Mesothelial cell of epicardium (in vitro differentiated cells): ENCODE results near the gene OGFOD2. TPM values are rescaled to one million over a fixed set of nuclear protein-coding genes. Genes with fewer than 3 reads are reported as not detected.

Experiments
- DNase-seq, 2 experiments: peaks; one replicate each; pipeline ENCODE4 v3.0.0; 2021; ENCODE audit warnings: low spot score in 2 of 2; ENCODE audit not compliant: unreplicated experiment in 2 of 2
- H3K27ac Mint-ChIP-seq: 2 replicates; pipeline ENCODE4 v1.8.0; 2021; ENCODE audit warnings: mixed read lengths
- H3K27me3 Mint-ChIP-seq: 2 replicates; pipeline ENCODE4 v1.8.0; 2021; ENCODE audit warnings: low read depth, mixed read lengths
- H3K36me3 Mint-ChIP-seq: 2 replicates; pipeline ENCODE4 v1.8.0; 2021; ENCODE audit warnings: mixed read lengths
- H3K4me1 Mint-ChIP-seq: 2 replicates; pipeline ENCODE4 v1.8.0; 2021; ENCODE audit warnings: mixed read lengths
- H3K4me3 Mint-ChIP-seq: 2 replicates; pipeline ENCODE4 v1.8.0; 2021; ENCODE audit warnings: mild to moderate bottlenecking, moderate library complexity, mixed read lengths
- H3K9me3 Mint-ChIP-seq: 2 replicates; pipeline ENCODE4 v1.8.0; 2021; ENCODE audit warnings: mixed read lengths
- total RNA-seq: library from RNA; stranded (reverse); gene quantifications from 3 replicates; pipeline ENCODE4 v1.2.1, GENCODE V29; 2021
- TF ChIP-seq, protein P1 (sequence below): fragments of 200-600 bp; sonication (generic); IDR thresholded peaks from one replicate; pipeline ENCODE4 v1.5.0; 2021; ENCODE audit warnings: antibody characterized with exemption; ENCODE audit not compliant: unreplicated experiment

OGFOD2 gene
- total RNA-seq, 1 donor from 2014 or later = 15.0 TPM

DNA sequence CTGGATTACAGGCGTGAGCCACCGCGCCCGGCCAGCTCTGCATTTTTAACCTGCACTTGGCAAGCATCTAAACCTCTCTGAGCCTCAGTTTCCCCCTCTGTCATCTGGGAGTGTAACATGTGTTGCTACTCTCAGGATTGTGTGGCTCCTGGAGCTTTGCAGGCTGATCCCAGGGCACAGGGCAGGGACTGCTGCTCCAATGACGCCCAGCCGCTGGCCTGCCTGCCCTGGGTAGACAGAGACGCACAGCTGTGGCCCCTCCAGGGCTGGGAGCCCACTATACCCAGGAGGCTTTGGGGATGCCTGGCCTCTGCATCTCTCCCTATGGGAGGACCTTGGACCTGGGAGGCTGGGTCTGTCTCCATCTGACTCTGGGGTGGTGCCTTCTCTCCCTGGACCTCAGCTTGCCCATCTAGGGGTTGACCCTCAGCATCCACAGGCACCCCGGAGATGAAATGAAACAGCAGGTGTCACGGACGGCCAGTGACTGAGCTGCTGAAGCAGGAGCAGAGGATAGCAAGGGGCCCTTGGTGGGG, 19.2 kb downstream of the OGFOD2 start:
- Mint-ChIP-seq H3K27me3 (no peaks in the 10 kb centered on the region), H3K4me3 (no peak overlapping the region), H3K36me3 (no peaks in the 10 kb centered on the region), H3K27ac (no peak overlapping the region), H3K4me1 (no peaks in the 10 kb centered on the region), H3K9me3 (no peaks in the 10 kb centered on the region)
- no peak for DNase-seq
- TF ChIP-seq, protein P1, sequence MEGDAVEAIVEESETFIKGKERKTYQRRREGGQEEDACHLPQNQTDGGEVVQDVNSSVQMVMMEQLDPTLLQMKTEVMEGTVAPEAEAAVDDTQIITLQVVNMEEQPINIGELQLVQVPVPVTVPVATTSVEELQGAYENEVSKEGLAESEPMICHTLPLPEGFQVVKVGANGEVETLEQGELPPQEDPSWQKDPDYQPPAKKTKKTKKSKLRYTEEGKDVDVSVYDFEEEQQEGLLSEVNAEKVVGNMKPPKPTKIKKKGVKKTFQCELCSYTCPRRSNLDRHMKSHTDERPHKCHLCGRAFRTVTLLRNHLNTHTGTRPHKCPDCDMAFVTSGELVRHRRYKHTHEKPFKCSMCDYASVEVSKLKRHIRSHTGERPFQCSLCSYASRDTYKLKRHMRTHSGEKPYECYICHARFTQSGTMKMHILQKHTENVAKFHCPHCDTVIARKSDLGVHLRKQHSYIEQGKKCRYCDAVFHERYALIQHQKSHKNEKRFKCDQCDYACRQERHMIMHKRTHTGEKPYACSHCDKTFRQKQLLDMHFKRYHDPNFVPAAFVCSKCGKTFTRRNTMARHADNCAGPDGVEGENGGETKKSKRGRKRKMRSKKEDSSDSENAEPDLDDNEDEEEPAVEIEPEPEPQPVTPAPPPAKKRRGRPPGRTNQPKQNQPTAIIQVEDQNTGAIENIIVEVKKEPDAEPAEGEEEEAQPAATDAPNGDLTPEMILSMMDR = no peak

DNA sequence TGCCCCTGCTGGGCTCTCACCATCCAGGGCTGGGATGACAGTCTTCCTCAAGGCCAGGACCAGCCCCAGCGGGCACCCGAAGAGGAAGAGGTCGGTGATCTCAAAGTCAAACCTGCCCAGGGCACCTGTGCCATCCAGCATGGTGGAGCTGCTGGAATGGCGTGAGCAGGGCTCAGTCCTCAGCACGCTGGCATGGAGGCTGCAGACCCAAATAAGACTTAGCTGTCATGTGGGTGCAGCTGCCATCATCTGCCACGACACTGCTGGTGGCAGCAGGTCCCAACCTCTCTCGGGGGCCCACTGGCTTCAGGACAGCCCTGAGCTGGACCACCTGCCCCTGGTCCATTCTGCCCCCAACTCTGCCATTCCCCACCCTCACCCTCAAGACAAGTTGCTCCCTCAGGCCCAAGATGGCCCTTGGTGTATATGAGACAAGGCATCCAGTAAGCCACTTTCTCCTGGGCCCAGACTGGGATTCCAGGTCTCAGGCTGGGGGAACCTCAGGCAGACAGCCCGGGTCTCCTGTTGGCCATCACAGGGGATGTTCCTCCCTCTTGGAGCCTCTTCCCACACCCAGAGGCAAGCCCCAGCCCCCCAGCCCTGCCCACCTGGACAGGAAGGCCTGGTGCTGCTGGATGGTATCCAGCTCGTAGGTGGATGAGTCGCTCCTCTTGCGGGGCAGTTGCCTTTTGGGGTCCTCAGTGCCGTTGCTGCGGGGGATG, 19.9 kb downstream of the OGFOD2 start:
- H3K36me3 Mint-ChIP-seq = no peaks in the 10 kb centered on the region
- H3K9me3 Mint-ChIP-seq = no peaks in the 10 kb centered on the region
- no peaks in the 10 kb centered on the region for H3K27me3 Mint-ChIP-seq
- no peak overlapping the region for H3K27ac Mint-ChIP-seq
- no peaks in the 10 kb centered on the region for H3K4me1 Mint-ChIP-seq
- TF ChIP-seq, protein P1 = no peak
- DNase-seq = no peak
- H3K4me3 Mint-ChIP-seq = no peak overlapping the region

DNA sequence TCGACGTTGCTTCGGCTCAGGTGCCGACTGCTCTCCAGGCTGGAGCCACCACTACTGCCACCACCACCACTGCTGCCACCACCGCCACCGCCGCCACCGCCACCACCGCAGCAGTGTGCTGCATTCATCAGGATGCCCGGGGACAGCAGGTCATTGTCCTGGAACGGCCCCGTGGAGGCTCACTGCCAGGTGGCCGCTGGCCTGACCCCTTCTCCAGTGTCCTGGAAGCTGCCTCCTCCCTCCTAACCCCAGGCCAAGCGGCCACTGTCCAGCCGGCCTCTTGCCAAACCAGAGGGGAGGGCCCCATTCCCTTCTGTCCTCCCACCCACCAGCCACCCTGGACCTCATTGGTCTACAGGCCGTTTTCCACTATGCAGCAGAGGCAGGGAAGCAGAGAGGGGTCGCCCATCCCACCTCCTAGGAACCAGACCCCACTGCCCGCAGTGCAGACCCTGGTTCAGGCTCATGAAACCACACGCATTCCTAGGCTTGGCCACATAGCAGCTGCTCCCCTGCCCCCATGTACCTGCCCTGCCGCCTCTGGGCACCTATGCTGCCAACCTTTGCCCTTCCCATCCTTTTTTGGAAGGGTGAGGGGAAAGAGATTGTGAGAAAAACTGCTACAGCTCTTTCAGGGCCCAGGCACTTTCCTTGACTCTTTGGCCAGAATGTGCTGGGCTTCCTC, 20.6 kb downstream of the OGFOD2 start:
- Mint-ChIP-seq H3K4me1 (peaks cover 5% of the 10 kb centered on the region), H3K4me3 (no peak overlapping the region)

DNA sequence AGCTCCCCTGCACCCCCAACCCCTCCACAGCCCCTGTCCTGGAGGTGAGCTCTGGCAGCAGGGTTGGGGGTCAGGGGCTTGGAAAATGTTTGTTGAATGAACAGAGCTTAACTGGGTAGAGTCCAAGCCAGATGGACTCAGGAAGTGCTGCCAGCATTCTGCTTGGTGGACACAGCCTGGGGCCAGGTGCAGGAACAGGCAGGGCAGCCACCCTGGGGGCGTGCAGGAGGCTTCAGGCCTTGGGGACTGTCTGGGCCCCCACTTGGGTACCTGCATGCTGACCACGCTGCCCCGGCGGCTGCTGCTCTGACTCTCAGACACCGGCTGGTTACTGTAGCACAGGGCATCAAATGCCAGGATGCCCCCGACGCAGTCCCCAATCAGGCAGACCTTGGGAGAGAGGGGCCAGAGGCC, 21.2 kb downstream of the OGFOD2 start:
- Mint-ChIP-seq H3K9me3 (no peaks in the 10 kb centered on the region), H3K4me3 (no peak overlapping the region), H3K36me3 (no peaks in the 10 kb centered on the region), H3K27me3 (no peaks in the 10 kb centered on the region), H3K4me1 (peaks cover 5% of the 10 kb centered on the region), H3K27ac (no peak overlapping the region)
- TF ChIP-seq, protein P1 = no peak
- DNase-seq = no peak

More for the DNA sequence above, 20.6 kb downstream of the OGFOD2 start:
- DNase-seq = no peak
- no peaks in the 10 kb centered on the region for H3K36me3 Mint-ChIP-seq
- TF ChIP-seq, protein P1 = no peak
- H3K27me3 Mint-ChIP-seq = no peaks in the 10 kb centered on the region
- H3K9me3 Mint-ChIP-seq = no peaks in the 10 kb centered on the region
- no peak overlapping the region for H3K27ac Mint-ChIP-seq

DNA sequence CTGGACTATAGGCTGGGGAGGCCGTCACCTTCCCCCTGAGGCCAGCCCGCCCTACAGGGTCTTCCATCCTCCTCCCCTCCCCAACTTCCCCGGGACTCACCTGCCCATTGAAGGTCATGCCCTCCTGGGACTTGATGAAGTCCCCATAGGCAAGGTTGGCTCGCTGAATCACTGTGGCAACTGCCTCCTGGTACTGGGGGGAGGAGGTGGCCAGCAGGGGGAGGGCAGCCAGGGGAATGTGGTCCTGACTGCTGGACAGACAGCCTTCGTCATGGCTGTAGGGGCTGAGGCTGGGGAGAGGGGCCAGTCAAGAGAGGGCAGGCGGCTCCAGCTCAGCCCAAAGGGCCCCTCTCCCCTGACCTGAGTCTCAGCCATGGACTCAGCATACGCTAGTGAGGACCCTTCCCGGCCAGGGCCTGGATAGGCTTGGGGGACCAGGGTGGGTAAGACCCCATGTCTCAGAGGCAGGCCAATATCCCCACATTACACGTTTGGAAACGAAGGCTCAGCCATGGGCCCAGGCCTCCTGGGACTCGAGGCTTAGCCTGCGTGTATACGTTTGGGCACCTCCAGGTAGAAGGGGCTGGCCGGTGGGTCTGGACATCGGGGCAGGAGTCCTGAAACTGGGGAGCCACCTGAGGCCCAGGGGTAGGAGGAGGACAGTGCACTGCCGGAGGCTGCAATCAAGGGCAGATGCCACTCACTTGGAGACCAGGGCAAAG, 21.7 kb downstream of the OGFOD2 start:
- Mint-ChIP-seq H3K36me3 (no peaks in the 10 kb centered on the region), H3K27me3 (no peaks in the 10 kb centered on the region), H3K27ac (no peak overlapping the region), H3K4me3 (no peak overlapping the region), H3K9me3 (no peaks in the 10 kb centered on the region), H3K4me1 (peaks cover 5% of the 10 kb centered on the region)
- no peak for DNase-seq
- TF ChIP-seq, protein P1 = no peak
